Duodenal mucosa (tissue), 2 donors: ENCODE data around the gene PFDN6.

Source experiments
- H3K27ac ChIP-seq: one replicate; pipeline ENCODE4 v1.7.0; 2013; ENCODE audit warnings: low read depth, low read length
- H3K27me3 ChIP-seq, 2 donors: one replicate each; pipeline ENCODE4 v1.7.0; 2013; ENCODE audit warnings: low read length in 2 of 2, control low read depth in 1 of 2; ENCODE audit not compliant: insufficient read depth in 2 of 2, control insufficient read depth in 1 of 2
- H3K36me3 ChIP-seq, 2 donors: one replicate each; pipeline ENCODE4 v1.7.0; 2013; ENCODE audit warnings: low read length in 2 of 2, control low read depth in 1 of 2; ENCODE audit not compliant: insufficient read depth in 2 of 2, control insufficient read depth in 1 of 2
- H3K4me1 ChIP-seq, 2 donors: one replicate each; pipeline ENCODE4 v1.7.0; 2013; ENCODE audit warnings: low read length in 2 of 2, control low read depth in 1 of 2; ENCODE audit not compliant: insufficient read depth in 2 of 2, control insufficient read depth in 1 of 2
- H3K4me3 ChIP-seq, 2 donors: one replicate each; pipeline ENCODE4 v1.7.0; 2013; ENCODE audit warnings: low read length in 2 of 2, low read depth in 1 of 2
- H3K9ac ChIP-seq, 2 donors: one replicate each; pipeline ENCODE4 v1.7.0; 2013; ENCODE audit warnings: low read length in 2 of 2, low read depth in 1 of 2
- H3K9me3 ChIP-seq, 2 donors: one replicate each; pipeline ENCODE4 v1.7.0; 2013; ENCODE audit warnings: low read length in 2 of 2, control low read depth in 1 of 2; ENCODE audit not compliant: control insufficient read depth in 1 of 2

The PFDN6 gene

GRCh38 chr6:33294086-33294823, 4.9 kb downstream of the PFDN6 start:
- H3K9ac ChIP-seq: no peak overlapping the region
- peaks cover 14 to 37% of the 10 kb centered on the region in 2 donors for H3K36me3 ChIP-seq
- peaks cover 18 to 20% of the 10 kb centered on the region in 2 donors for H3K4me1 ChIP-seq

DNA sequence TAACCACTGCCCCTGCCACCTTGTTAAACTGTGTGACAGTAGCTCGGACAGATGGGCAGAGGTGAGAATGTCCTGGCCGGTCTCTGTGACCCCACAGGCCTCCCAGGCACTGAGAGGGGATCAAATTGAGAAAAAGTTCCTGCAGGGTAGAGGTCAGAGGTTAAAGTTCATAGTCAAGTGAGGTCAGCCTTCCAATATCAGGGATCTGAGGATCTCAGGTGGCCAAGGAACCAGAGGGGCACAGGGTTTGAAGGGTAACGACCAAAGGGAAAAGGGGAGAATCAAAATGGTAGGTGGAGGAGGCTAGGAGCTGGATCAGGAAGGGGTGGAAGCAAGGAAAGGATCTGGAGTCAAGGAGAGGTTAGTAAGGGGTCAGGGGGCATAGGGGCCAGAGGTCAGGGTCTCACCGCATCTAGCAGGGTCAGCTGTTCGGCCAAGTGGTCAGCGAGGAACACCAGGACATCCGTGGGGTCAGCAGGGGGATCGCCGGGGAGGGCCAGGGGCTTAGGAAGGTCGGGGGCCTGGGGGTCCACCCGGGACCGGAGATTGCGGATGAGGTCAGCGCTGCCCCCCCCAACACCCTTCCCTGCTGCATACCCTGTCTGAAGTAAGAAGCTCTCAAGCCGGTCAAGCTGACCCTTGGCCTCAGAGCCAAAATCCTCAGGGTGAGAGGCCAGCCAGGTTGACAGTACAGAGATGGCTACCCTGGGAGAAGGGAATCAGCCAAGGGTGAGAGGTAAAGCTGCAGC, 6.4 kb downstream of the PFDN6 start:
- no peak overlapping the region for H3K9ac ChIP-seq
- H3K4me3 ChIP-seq: no peak overlapping the region
- H3K9me3 ChIP-seq: no peaks in the 10 kb centered on the region
- H3K27ac ChIP-seq: no peak overlapping the region
- no peaks in the 10 kb centered on the region for H3K27me3 ChIP-seq
- peaks cover 14 to 37% of the 10 kb centered on the region in 2 donors for H3K36me3 ChIP-seq
- H3K4me1 ChIP-seq: peaks cover 8 to 17% of the 10 kb centered on the region in 2 donors

More at GRCh38 chr6:33294086-33294823, 4.9 kb downstream of the PFDN6 start:
- Histone ChIP-seq H3K4me3 (no peak overlapping the region), H3K9me3 (no peaks in the 10 kb centered on the region), H3K27ac (no peak overlapping the region), H3K27me3 (no peaks in the 10 kb centered on the region)

DNA sequence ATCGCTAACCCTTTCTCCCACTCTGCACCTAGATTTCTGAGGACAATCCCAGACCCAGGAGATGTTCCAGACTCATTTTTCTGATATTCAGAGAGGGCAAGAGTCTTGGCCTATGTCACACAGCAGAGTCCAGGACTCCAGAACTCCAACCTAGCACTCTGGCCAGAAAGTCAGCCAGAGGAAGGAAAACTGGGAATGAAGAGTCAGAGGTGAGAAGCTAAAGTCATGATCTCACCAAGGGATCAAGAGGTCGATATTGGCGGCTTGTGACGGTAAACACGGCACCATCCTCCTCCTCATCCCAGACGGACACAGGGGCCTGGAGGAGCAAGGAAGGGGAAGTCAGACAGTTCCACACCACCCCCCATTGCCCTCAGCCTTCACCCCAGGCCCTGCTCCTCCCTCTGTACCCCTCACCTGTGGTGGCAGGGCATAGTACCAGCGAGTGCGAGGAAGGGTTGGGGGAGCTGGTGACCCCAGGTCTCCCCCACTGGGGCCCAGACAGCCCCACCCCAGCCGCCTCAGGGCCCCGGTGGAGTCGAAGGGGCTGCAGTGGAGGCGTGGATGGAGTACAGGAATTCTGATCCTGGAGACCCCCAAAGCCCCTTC, 7.5 kb downstream of the PFDN6 start:
- Histone ChIP-seq H3K27ac (no peak overlapping the region), H3K9ac (peak overlapping the region; percentile 44 to 92), H3K36me3 (peaks cover 6 to 33% of the 10 kb centered on the region in 2 donors), H3K4me1 (peaks cover 6 to 20% of the 10 kb centered on the region in 2 donors), H3K27me3 (no peaks in the 10 kb centered on the region), H3K4me3 (peak overlapping the region; percentile 67 to 71), H3K9me3 (no peaks in the 10 kb centered on the region)

DNA sequence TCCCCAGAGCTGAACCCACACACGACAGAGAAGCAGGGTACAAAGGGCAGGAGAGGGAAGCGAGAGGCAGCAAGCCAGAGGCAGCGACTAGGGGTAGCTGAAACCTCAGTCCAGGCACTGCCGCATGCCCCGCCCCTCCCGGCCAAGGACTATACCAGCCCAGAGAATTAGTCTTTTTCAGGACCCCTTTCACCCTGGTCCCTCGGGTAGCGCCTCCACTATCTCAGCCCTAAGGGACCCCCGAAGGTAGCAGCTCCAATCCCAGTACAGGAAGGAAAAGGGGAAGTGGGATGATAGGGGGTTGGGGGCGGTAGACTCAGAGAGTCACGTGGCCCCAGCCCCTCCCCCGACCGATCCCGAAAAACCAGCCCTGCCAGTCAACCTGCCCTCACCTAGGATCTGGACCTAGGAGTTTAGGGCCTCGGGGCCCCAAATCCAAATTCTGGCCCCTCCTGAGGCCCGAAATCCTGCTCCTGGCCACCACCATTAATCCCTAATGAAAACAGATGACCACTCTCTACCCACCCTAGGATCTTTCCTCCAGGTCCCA, 8.1 kb downstream of the PFDN6 start:
- Histone ChIP-seq H3K9ac (peak overlapping the region; percentile 44 to 92), H3K4me1 (peaks cover 6 to 20% of the 10 kb centered on the region in 2 donors), H3K27me3 (no peaks in the 10 kb centered on the region), H3K27ac (peak overlapping the region; percentile 40), H3K4me3 (peak overlapping the region; percentile 67 to 71), H3K36me3 (peaks cover 4 to 29% of the 10 kb centered on the region in 2 donors), H3K9me3 (no peaks in the 10 kb centered on the region)

DNA sequence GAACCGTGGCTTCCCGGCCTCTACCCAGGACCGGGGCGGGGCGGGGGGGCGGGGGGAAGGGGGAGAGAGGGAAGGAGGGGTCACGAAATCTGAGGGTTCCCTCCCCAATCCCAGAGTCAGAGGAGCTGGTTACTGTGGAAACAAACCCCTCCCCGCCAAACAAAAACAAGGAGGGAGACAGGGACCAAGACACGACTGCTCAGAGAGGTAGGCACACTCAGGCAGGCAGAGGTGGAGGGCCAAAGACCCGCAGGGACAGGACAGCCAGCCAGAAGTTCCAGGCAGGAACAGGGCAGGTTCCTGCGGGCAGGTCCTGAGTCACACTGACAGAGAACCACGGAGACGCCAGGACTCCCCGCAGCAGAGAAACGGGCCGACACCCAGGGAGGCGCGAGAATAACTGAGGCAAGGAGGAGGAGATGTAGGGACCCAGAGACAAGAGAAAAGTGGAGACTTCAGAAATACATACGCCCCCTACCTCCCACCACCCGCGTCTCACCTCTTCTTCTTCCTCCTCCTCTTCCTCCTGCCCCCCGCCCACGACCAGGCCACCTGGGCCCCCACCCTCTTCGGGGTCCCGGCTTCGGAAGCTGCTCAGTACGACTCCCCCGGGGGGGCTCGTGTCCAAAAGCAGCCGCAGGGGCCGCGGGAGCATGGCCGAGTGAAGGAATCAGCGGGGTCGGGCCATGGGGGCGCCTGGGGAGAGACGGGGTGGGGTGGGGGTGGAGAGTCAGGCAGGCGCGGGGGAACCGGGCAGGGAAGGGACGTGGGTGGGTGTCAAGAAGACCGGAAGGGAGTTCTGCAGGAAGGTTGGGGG, 8.8 kb downstream of the PFDN6 start:
- Histone ChIP-seq H3K36me3 (peaks cover 4 to 29% of the 10 kb centered on the region in 2 donors), H3K4me1 (peaks cover 6 to 20% of the 10 kb centered on the region in 2 donors), H3K27ac (peak overlapping the region; percentile 61), H3K9ac (peak overlapping the region; percentile 80 to 92), H3K9me3 (no peaks in the 10 kb centered on the region), H3K27me3 (no peaks in the 10 kb centered on the region), H3K4me3 (peak overlapping the region; percentile 72 to 85)

DNA sequence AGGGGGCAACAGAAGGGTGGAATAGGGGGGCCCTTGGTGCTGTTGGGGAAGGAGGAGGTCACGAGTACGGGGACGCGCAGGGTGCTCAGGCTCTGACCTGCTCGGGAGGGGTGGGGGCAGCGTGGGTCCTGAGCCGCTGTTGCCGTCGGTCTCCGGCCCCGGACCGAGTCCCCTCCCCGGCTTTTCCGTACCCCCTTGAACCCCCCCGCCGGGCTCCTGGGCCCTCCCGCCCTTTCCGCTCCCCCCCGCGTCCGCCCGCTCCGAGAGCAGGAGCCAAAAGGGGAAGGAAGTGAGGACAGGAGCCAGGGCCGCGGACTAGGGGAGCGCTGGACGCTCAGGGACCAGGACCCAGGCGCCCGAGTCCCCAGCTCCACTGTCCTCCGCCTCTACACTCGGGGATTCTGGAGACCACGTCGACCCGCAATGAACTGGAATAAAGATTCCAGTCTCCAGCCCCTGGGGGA, 9.4 kb downstream of the PFDN6 start, which contains the start of gene RGL2:
Gene RGL2, minus strand, starts transcription at position 170 of the 464 bp plus-strand sequence. CDS start 332 bp downstream, outside the sequence.
- H3K9me3 ChIP-seq: no peaks in the 10 kb centered on the region
- peaks cover 6 to 20% of the 10 kb centered on the region in 2 donors for H3K4me1 ChIP-seq
- peak within 1 kb of the TSS; percentile 72 to 85 for H3K4me3 ChIP-seq
- peak within 1 kb of the TSS; percentile 96 for H3K27ac ChIP-seq
- H3K27me3 ChIP-seq: no peaks in the 10 kb centered on the region
- H3K36me3 ChIP-seq: peaks cover 6 to 33% of the 10 kb centered on the region in 2 donors
- H3K9ac ChIP-seq: peak within 1 kb of the TSS; percentile 80 to 92

GRCh38 chr6:33299237-33299944, 10.0 kb downstream of the PFDN6 start:
- Histone ChIP-seq H3K27me3 (no peaks in the 10 kb centered on the region), H3K9me3 (no peaks in the 10 kb centered on the region), H3K4me1 (peaks cover 6 to 20% of the 10 kb centered on the region in 2 donors), H3K9ac (peak overlapping the region; percentile 71 to 92), H3K27ac (peak overlapping the region; percentile 96), H3K36me3 (peaks cover 9 to 34% of the 10 kb centered on the region in 2 donors), H3K4me3 (peak overlapping the region; percentile 72 to 85)

- H3K9ac ChIP-seq: no peak overlapping the region
- H3K27me3 ChIP-seq: no peaks in the 10 kb centered on the region
- H3K27ac ChIP-seq: no peak overlapping the region
- H3K36me3 ChIP-seq: peaks cover 30 to 38% of the 10 kb centered on the region in 2 donors
- no peak overlapping the region for H3K4me3 ChIP-seq
- H3K4me1 ChIP-seq: peaks cover 13 to 19% of the 10 kb centered on the region in 2 donors
- no peaks in the 10 kb centered on the region for H3K9me3 ChIP-seq
Observed at GRCh38 chr6:33301877-33302276, 12.5 kb downstream of the PFDN6 start.

DNA sequence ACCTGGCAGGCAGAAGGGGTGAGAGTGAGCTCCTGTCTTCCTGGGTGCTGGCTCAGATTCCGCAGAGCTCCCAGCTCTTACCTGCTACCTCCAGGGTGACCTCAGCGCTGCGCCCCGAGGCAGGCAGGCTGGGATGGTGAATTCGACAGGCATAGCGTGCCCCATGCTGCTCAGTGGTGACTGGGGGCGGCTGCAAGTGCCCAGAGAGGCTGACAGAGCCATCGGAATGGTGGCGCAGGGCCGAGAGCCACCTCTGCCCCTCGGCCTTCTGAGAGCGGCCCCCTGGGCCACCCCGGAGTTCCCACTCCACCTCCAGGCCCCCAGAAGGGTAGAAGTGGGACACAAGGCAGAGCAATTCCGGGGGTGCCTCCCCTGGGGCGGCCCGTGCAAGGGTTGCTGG, 14.8 kb downstream of the PFDN6 start:
- peaks cover 30 to 43% of the 10 kb centered on the region in 2 donors for H3K36me3 ChIP-seq
- no peaks in the 10 kb centered on the region for H3K9me3 ChIP-seq
- no peak overlapping the region for H3K27ac ChIP-seq
- no peak overlapping the region for H3K9ac ChIP-seq
- H3K4me1 ChIP-seq: peaks cover 7 to 11% of the 10 kb centered on the region in 2 donors
- H3K27me3 ChIP-seq: no peaks in the 10 kb centered on the region
- H3K4me3 ChIP-seq: no peak overlapping the region
